Measurements from ENCODE around the gene NLRX1. TPM values are rescaled to one million over a fixed set of nuclear protein-coding genes. Genes with fewer than 3 reads are reported as not detected.
A peak's percentile ranks its signal among the peaks of the same experiment; 100 is the strongest.
"Not testable (repeated sequence)": the region's sequence is repeated elsewhere in the genome, so short reads cannot be mapped to it uniquely, and the experiment has no call there.

Gene NLRX1
- polyA plus RNA-seq, 1 donor, result 10.4 TPM

DNA sequence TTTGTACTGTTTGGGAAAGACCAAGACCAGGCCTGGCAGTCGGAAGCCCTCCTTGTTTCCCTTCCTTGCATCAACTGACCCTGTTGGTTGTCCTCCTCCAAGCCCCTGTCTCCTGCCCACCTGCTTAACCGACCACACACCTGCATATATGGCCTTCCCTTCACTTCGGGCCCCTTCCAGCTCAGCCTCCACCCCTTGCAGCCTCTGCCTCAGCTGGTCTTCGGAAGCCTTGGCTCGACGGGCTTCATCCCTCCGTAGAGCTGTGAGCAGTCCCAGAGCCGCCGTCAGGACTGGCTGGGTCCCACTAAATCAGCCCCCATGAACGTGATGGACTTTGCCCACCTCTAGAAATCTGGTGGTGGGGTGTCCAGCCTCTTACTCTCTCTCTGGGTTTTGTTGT, 25.1 kb downstream of the NLRX1 start:
- WGBS (ENCODE audit: insufficient coverage, low lambda C conversion rate), result no CpG with 5 or more reads among the region's 10 CpGs

DNA sequence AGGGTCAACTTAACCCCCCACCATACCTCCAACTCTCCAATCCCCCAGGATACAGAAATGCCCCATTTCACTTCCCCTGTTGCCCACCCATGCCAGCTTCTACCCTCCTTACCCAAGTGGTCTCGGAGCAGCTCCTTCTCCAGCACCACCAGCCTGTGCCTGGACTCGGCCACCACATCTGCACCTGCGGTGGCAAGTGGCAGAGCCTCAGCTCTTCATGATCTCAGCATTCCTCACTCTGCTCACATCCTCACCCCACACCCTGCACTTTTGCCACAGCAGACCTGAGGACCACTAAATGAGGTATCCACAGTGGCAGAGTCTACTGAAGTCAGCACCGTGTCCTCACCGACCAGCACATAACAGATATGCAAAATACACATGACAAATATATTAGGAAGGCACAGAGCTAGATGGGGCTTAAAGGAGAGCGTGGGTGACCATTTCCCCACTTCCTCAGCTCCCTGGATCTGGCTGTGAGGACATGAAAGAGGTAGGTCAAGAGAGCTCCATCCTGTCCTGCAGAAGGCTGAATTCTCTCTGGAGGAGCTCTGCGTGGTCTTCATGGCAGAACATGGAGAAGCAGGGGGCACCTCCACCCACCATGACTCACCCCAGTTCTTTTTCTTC, 26.4 kb downstream of the NLRX1 start:
- no peak for DNase-seq

More for the DNA sequence above, 25.1 kb downstream of the NLRX1 start:
- Histone ChIP-seq H3K4me3 (ENCODE audit: low read length) (no peak overlapping the region), H3K4me1 (ENCODE audit: control insufficient read depth, insufficient read depth, low read length) (peaks cover 12% of the 10 kb centered on the region), H3K27me3 (ENCODE audit: control insufficient read depth, insufficient read depth, low read length) (no peaks in the 10 kb centered on the region), H3K27ac (ENCODE audit: low read length) (no peak overlapping the region), H3K9me3 (ENCODE audit: control insufficient read depth, low read depth, low read length) (no peaks in the 10 kb centered on the region), H3K36me3 (ENCODE audit: control insufficient read depth, insufficient read depth, low read length) (peaks cover 3% of the 10 kb centered on the region)
- no peak for DNase-seq

DNA sequence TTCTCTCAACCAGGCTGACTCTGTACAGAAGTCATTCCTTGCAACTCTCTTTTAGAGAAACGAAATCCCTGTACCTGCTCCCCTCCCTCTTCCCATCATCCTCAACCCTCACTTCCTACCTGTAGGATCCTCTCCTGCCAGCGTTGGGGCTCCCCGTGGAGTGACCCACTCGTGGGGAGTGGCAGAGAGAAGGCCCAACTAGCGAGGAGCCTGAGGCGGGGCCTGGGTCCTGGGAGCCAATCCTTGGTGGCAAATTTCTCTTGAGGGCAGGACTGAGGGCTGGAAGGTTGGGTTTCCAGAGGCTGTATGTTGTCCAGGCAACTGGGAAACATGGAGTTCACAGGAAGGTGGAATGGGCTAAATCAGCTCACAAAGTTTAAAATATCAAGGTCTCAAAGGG, 27.2 kb downstream of the NLRX1 start:
- Histone ChIP-seq H3K27ac (ENCODE audit: low read length) (no peak overlapping the region), H3K27me3 (ENCODE audit: control insufficient read depth, insufficient read depth, low read length) (no peaks in the 10 kb centered on the region), H3K9me3 (ENCODE audit: control insufficient read depth, low read depth, low read length) (no peaks in the 10 kb centered on the region), H3K4me1 (ENCODE audit: control insufficient read depth, insufficient read depth, low read length) (no peaks in the 10 kb centered on the region), H3K4me3 (ENCODE audit: low read length) (no peak overlapping the region), H3K36me3 (ENCODE audit: control insufficient read depth, insufficient read depth, low read length) (no peaks in the 10 kb centered on the region)
- DNase-seq, result peak in 1 of 2 donors; percentile 63
- WGBS (ENCODE audit: insufficient coverage, low lambda C conversion rate), result no CpG with 5 or more reads among the region's 6 CpGs

More for the DNA sequence above, 26.4 kb downstream of the NLRX1 start:
- Histone ChIP-seq H3K36me3 (ENCODE audit: control insufficient read depth, insufficient read depth, low read length) (peaks cover 3% of the 10 kb centered on the region), H3K4me1 (ENCODE audit: control insufficient read depth, insufficient read depth, low read length) (no peaks in the 10 kb centered on the region), H3K4me3 (ENCODE audit: low read length) (no peak overlapping the region), H3K27ac (ENCODE audit: low read length) (no peak overlapping the region), H3K9me3 (ENCODE audit: control insufficient read depth, low read depth, low read length) (no peaks in the 10 kb centered on the region), H3K27me3 (ENCODE audit: control insufficient read depth, insufficient read depth, low read length) (no peaks in the 10 kb centered on the region)
- no CpG with 5 or more reads among the region's 7 CpGs for WGBS (ENCODE audit: insufficient coverage, low lambda C conversion rate)

DNA sequence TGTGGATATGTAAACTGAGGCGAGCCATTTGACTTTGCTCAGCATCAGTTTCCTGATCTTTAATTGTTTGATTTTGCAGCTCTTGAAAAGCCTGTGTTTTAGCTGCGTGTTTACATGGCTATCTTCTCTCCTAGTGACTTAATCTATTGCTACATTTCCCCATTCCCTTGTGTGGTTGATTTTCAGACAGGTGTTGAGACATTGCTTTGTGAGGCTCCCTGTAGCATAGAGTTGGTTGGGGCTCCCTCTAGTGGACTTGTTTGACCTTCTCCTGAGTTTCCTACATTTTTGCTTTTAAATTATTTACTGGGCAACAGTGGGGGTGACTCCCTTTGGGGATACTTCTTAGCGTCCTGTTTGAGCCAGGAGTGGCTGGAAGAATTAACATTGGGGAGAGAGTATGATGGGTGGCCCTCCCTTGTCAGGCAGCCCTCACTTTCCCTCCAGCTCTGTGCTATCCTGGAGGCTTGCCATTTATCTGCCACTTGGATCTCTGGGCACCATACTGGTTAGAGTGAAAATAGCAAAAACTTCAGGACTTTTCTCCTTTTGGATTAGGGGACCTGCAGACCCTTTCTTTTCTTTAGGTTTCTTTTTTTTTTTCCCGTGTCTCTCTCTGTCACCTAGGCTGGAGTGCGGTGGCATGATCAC, 28.4 kb downstream of the NLRX1 start:
- Histone ChIP-seq H3K4me1 (ENCODE audit: control insufficient read depth, insufficient read depth, low read length) (no peaks in the 10 kb centered on the region), H3K4me3 (ENCODE audit: low read length) (no peak overlapping the region), H3K27me3 (ENCODE audit: control insufficient read depth, insufficient read depth, low read length) (no peaks in the 10 kb centered on the region), H3K9me3 (ENCODE audit: control insufficient read depth, low read depth, low read length) (no peaks in the 10 kb centered on the region), H3K36me3 (ENCODE audit: control insufficient read depth, insufficient read depth, low read length) (no peaks in the 10 kb centered on the region), H3K27ac (ENCODE audit: low read length) (no peak overlapping the region)
- WGBS (ENCODE audit: insufficient coverage, low lambda C conversion rate), result no CpG with 5 or more reads among the region's 5 CpGs
- DNase-seq, result peak; percentile 87

DNA sequence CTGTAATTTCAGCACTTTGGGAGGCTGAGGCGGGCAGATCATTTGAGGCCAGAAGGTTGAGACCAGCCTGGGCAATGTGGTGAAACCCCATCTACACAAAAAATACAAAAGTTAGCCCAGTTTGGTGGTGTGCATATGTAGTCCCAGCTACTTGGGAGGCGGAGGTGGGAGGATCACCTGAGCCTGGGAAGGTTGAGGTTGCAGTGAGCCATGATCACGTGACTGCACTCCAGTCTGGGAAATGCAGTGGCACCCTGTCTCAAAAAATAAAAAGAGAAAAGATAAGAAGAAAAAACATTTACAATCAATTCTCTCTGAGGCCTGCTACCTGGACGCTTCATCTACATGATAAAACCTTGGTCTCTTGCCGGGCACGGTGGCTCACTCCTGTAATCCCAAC, 30.4 kb downstream of the NLRX1 start:
- Histone ChIP-seq H3K27ac (ENCODE audit: low read length) (no peak overlapping the region), H3K4me1 (ENCODE audit: control insufficient read depth, insufficient read depth, low read length) (no peaks in the 10 kb centered on the region), H3K27me3 (ENCODE audit: control insufficient read depth, insufficient read depth, low read length) (no peaks in the 10 kb centered on the region), H3K4me3 (ENCODE audit: low read length) (no peak overlapping the region), H3K9me3 (ENCODE audit: control insufficient read depth, low read depth, low read length) (no peaks in the 10 kb centered on the region), H3K36me3 (ENCODE audit: control insufficient read depth, insufficient read depth, low read length) (no peaks in the 10 kb centered on the region)
- 40% methylated on average over 1 of the region's 6 CpGs for WGBS (ENCODE audit: insufficient coverage, low lambda C conversion rate)
- no peak for DNase-seq

DNA sequence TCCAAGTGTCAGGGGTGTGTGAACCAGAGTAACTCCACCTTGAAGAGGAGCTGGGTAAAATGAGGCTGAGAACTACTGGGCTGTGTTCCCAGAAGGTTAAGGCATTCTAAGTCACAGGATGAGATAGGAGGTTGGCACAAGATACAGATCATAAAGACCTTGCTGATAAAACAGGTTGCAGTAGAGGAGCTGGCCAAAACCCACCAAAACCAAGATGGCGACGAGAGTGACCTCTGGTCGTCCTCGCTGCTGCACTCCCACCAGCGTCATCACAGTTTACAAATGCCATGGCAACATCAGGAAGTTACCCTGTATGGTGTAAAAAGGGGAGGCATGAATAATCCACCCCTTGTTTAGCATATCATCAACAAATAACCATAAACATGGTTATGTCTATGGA, 32.7 kb downstream of the NLRX1 start:
- WGBS (ENCODE audit: insufficient coverage, low lambda C conversion rate), result no CpG with 5 or more reads among the region's 5 CpGs

DNA sequence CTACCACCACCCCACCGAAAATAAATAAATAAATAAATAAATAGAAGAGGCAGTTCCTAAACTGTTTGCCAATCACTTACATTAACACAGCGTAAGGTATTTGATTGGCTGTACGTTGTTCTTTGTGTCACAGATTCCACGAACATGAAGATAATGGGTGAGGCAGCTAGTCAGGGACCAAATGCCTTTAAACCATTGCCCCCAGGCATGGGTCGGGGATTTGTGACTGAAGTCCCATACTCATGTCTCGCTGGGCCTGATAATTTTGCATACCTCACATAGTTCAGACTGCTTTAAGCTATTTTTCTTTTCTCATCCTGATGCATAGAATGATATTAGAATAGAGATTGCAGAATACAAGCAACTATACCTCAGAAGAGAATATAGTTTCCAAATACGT, 34.0 kb downstream of the NLRX1 start:
- H3K27me3 ChIP-seq (ENCODE audit: control insufficient read depth, insufficient read depth, low read length), result no peaks in the 10 kb centered on the region
- H3K9me3 ChIP-seq (ENCODE audit: control insufficient read depth, low read depth, low read length), result no peaks in the 10 kb centered on the region
- no peaks in the 10 kb centered on the region for H3K36me3 ChIP-seq (ENCODE audit: control insufficient read depth, insufficient read depth, low read length)
- H3K4me1 ChIP-seq (ENCODE audit: control insufficient read depth, insufficient read depth, low read length), result peaks cover 5% of the 10 kb centered on the region
- no peak for DNase-seq
- H3K27ac ChIP-seq (ENCODE audit: low read length), result no peak overlapping the region
- H3K4me3 ChIP-seq (ENCODE audit: low read length), result no peak overlapping the region
- no CpG with 5 or more reads among the region's 7 CpGs for WGBS (ENCODE audit: insufficient coverage, low lambda C conversion rate)

More for the DNA sequence above, 32.7 kb downstream of the NLRX1 start:
- H3K36me3 ChIP-seq (ENCODE audit: control insufficient read depth, insufficient read depth, low read length); DNase-seq; H3K4me1 ChIP-seq (ENCODE audit: control insufficient read depth, insufficient read depth, low read length); H3K27ac ChIP-seq (ENCODE audit: low read length); H3K9me3 ChIP-seq (ENCODE audit: control insufficient read depth, low read depth, low read length); H3K27me3 ChIP-seq (ENCODE audit: control insufficient read depth, insufficient read depth, low read length); H3K4me3 ChIP-seq (ENCODE audit: low read length): not testable (repeated sequence)

DNA sequence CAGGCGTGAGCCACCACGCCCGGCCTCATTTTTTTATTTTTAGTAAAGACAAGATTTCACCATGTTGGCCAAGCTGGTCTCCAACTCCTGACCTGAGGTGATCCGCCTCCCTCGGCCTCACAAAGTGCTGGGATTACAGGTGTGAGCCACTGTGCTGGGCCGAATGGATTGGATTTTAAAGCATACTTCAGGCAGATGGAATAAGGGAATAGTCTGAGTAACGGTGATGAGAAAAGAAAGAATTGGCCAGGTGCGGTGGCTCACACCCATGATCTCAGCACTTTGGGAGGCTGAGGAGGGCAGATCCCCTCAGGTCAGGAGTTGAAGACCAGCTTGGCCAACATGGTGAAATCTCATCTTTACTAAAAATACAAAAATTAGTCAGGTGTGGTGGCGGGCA, 35.5 kb downstream of the NLRX1 start:
- Histone ChIP-seq H3K27me3 (ENCODE audit: control insufficient read depth, insufficient read depth, low read length) (no peaks in the 10 kb centered on the region), H3K4me3 (ENCODE audit: low read length) (no peak overlapping the region), H3K36me3 (ENCODE audit: control insufficient read depth, insufficient read depth, low read length) (no peaks in the 10 kb centered on the region), H3K27ac (ENCODE audit: low read length) (no peak overlapping the region), H3K9me3 (ENCODE audit: control insufficient read depth, low read depth, low read length) (no peaks in the 10 kb centered on the region), H3K4me1 (ENCODE audit: control insufficient read depth, insufficient read depth, low read length) (peaks cover 9% of the 10 kb centered on the region)
- DNase-seq, result no peak
- 100% methylated on average over 1 of the region's 9 CpGs for WGBS (ENCODE audit: insufficient coverage, low lambda C conversion rate)

DNA sequence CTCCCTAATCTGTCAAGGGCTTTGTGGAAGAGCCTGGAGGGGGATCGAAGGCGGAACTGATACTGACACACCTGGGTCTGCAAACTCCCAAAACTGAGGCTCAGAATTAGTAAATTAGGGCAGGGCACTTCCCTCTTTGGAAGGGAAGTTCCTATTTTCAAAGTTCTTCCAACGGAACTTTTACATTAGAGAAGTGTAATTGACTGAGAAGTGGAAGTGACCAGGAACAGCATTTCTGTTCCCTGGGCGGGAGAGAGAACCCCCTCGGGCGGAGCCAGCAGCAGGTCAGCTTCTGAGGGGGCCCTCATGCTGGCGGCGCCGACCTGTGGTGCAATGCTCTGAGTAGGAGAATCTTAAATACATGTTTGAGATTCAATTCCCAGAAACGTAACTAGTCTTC, 36.6 kb downstream of the NLRX1 start:
- WGBS (ENCODE audit: insufficient coverage, low lambda C conversion rate), result 25% methylated on average over 3 of the region's 10 CpGs
- no peak overlapping the region for H3K4me3 ChIP-seq (ENCODE audit: low read length)
- no peak for DNase-seq
- no peaks in the 10 kb centered on the region for H3K36me3 ChIP-seq (ENCODE audit: control insufficient read depth, insufficient read depth, low read length)
- H3K27me3 ChIP-seq (ENCODE audit: control insufficient read depth, insufficient read depth, low read length), result no peaks in the 10 kb centered on the region
- H3K9me3 ChIP-seq (ENCODE audit: control insufficient read depth, low read depth, low read length), result no peaks in the 10 kb centered on the region
- no peak overlapping the region for H3K27ac ChIP-seq (ENCODE audit: low read length)
- H3K4me1 ChIP-seq (ENCODE audit: control insufficient read depth, insufficient read depth, low read length), result peaks cover 9% of the 10 kb centered on the region

DNA sequence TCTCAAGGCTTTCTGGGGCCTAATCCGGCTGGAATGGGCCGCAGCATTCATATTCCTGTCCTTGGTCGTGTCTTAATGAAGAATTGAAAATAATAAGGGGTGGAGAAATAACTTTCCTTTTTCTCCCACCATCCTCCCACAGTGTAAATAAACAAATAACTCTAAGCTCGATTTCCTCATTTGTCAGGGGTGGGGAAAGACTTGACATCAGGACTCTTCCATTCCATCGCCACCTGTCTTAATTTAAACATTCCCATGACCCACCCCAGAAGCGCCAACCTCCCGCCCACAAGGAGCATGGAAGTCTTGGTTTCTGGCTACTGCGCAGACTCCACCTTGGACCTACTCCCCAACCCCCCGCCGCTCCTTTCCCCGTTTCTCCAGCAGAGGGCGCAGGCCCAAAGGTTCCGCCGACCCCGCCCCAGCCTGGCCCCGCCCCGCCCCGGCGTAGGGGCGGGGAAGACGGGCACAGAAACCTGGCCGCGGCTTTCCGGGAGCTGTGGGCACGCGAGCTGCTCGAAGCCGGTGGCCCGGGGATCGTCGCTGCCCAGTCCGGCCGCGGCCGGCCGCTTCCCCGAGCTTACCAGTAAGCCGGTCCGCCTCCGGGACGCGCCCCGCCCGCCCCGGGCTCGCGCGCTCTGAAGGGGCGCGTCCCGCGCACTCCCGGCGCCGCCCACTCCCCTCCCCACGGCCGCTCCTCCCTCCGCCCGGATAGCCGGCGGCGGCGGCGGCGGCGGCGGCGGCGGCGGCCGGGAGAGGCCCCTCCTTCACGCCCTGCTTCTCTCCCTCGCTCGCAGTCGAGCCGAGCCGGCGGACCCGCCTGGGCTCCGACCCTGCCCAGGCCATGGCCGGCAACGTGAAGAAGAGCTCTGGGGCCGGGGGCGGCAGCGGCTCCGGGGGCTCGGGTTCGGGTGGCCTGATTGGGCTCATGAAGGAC, 37.3 kb downstream of the NLRX1 start, which contains the start of gene CBL:
Gene CBL, plus strand, starts transcription at position 766 of the 937 bp plus-strand sequence. Its CDS starts 79 bp downstream, at position 845.
- H3K36me3 ChIP-seq (ENCODE audit: control insufficient read depth, insufficient read depth, low read length), result no peaks in the 10 kb centered on the region
- WGBS (ENCODE audit: insufficient coverage, low lambda C conversion rate), result 0% methylated on average over 1 of the region's 88 CpGs
- no peaks in the 10 kb centered on the region for H3K27me3 ChIP-seq (ENCODE audit: control insufficient read depth, insufficient read depth, low read length)
- H3K27ac ChIP-seq (ENCODE audit: low read length), result peak within 1 kb of the TSS; percentile 94
- peak; percentile 88 to 93 for DNase-seq
- no peaks in the 10 kb centered on the region for H3K9me3 ChIP-seq (ENCODE audit: control insufficient read depth, low read depth, low read length)
- peaks cover 9% of the 10 kb centered on the region for H3K4me1 ChIP-seq (ENCODE audit: control insufficient read depth, insufficient read depth, low read length)
- H3K4me3 ChIP-seq (ENCODE audit: low read length), result peak within 1 kb of the TSS; percentile 100
